Measurements from ENCODE around the gene ARFGEF2. TPM values are rescaled to one million over a fixed set of nuclear protein-coding genes. Genes with fewer than 3 reads are reported as not detected.

The ARFGEF2 gene
- total RNA-seq, 1 donor from 2014 or later, result 36.1 TPM

GRCh38 chr20:48937674-48938073 is 16.2 kb downstream of the ARFGEF2 start:
- FAIRE-seq (no peak), DNase-seq (ENCODE audit: low read depth) (no peak)
- Histone ChIP-seq H3K27me3 (ENCODE audit: control insufficient read depth, insufficient read depth, low read length) (no peaks in the 10 kb centered on the region), H3K36me3 (ENCODE audit: control insufficient read depth, insufficient read depth, low read length) (peaks cover 3% of the 10 kb centered on the region), H3K4me3 (ENCODE audit: low read depth, low read length) (no peak overlapping the region)
- no peak for TF ChIP-seq CTCF (IDR thresholded peaks at IDR 0.05; ENCODE audit: insufficient read depth, low read length, severe bottlenecking)

DNA sequence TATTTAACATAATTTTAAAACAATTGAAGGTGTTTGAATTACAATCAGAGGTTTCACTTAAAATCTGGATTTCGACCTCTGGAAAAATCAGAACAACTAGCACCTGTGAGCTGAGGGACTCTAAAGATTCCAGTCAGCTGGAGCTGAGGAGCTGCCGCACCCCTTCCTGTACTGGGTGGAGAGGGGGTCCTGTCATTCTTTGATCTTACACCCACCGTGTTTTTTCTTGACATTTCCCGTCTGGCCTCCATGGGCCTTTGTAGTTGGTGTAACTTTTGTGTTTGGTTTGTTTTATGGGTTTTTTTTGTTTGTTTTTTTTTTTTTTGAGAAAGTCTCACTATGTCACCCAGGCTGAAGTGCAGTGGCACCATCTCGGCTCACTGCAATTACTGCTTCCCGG is 17.2 kb downstream of the ARFGEF2 start:
- FAIRE-seq (no peak), DNase-seq (ENCODE audit: low read depth) (no peak)
- TF ChIP-seq CTCF (IDR thresholded peaks at IDR 0.05; ENCODE audit: insufficient read depth, low read length, severe bottlenecking), result no peak
- no peaks in the 10 kb centered on the region for H3K27me3 ChIP-seq (ENCODE audit: control insufficient read depth, insufficient read depth, low read length)
- H3K4me3 ChIP-seq (ENCODE audit: low read depth, low read length), result no peak overlapping the region
- H3K36me3 ChIP-seq (ENCODE audit: control insufficient read depth, insufficient read depth, low read length), result peaks cover 3% of the 10 kb centered on the region

GRCh38 chr20:48940170-48940569 is 18.7 kb downstream of the ARFGEF2 start:
- peaks cover 3% of the 10 kb centered on the region for H3K36me3 ChIP-seq (ENCODE audit: control insufficient read depth, insufficient read depth, low read length)

GRCh38 chr20:48941467-48941866 is 20.0 kb downstream of the ARFGEF2 start:
- no peaks in the 10 kb centered on the region for H3K27me3 ChIP-seq (ENCODE audit: control insufficient read depth, insufficient read depth, low read length)

More at GRCh38 chr20:48940170-48940569, 18.7 kb downstream of the ARFGEF2 start:
- TF ChIP-seq CTCF (IDR thresholded peaks at IDR 0.05; ENCODE audit: insufficient read depth, low read length, severe bottlenecking), result no peak
- Histone ChIP-seq H3K27me3 (ENCODE audit: control insufficient read depth, insufficient read depth, low read length) (no peaks in the 10 kb centered on the region), H3K4me3 (ENCODE audit: low read depth, low read length) (no peak overlapping the region)
- FAIRE-seq (no peak), DNase-seq (ENCODE audit: low read depth) (no peak)

DNA sequence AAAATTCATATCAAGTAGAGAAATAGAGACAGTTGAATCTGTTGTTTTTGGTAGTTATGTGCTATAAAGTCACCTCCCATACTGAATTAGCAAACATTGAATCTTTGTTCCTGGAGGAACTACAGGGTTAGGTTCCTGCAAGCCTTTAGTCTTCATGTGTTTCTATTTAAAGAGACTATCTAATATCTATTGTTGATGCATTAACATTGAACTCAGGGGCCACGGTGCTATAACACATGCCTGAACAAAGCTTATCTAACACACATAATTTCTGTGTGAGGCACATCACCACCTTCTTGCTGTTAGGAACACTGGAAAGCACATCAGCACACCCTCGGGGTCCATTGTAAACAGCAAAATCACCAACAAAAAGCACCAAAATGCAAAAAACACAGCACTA is 21.2 kb downstream of the ARFGEF2 start:
- Histone ChIP-seq H3K36me3 (ENCODE audit: control insufficient read depth, insufficient read depth, low read length) (peaks cover 3% of the 10 kb centered on the region), H3K4me3 (ENCODE audit: low read depth, low read length) (no peak overlapping the region), H3K27me3 (ENCODE audit: control insufficient read depth, insufficient read depth, low read length) (no peaks in the 10 kb centered on the region)
- FAIRE-seq (no peak), DNase-seq (ENCODE audit: low read depth) (no peak)
- TF ChIP-seq CTCF (IDR thresholded peaks at IDR 0.05; ENCODE audit: insufficient read depth, low read length, severe bottlenecking), result no peak

More at GRCh38 chr20:48941467-48941866, 20.0 kb downstream of the ARFGEF2 start:
- peaks cover 3% of the 10 kb centered on the region for H3K36me3 ChIP-seq (ENCODE audit: control insufficient read depth, insufficient read depth, low read length)
- H3K4me3 ChIP-seq (ENCODE audit: low read depth, low read length), result no peak overlapping the region
- FAIRE-seq (no peak), DNase-seq (ENCODE audit: low read depth) (no peak)
- TF ChIP-seq CTCF (IDR thresholded peaks at IDR 0.05; ENCODE audit: insufficient read depth, low read length, severe bottlenecking), result no peak

- Histone ChIP-seq H3K36me3 (ENCODE audit: control insufficient read depth, insufficient read depth, low read length) (peaks cover 5% of the 10 kb centered on the region), H3K27me3 (ENCODE audit: control insufficient read depth, insufficient read depth, low read length) (no peaks in the 10 kb centered on the region), H3K4me3 (ENCODE audit: low read depth, low read length) (no peak overlapping the region)
- FAIRE-seq (no peak), DNase-seq (ENCODE audit: low read depth) (no peak)
- no peak for TF ChIP-seq CTCF (IDR thresholded peaks at IDR 0.05; ENCODE audit: insufficient read depth, low read length, severe bottlenecking)
Observed at GRCh38 chr20:48944663-48945297, 23.3 kb downstream of the ARFGEF2 start.

Measured in bronchial epithelial cell (primary cell).